Measurements from ENCODE around the gene MRPL54.

DNA sequence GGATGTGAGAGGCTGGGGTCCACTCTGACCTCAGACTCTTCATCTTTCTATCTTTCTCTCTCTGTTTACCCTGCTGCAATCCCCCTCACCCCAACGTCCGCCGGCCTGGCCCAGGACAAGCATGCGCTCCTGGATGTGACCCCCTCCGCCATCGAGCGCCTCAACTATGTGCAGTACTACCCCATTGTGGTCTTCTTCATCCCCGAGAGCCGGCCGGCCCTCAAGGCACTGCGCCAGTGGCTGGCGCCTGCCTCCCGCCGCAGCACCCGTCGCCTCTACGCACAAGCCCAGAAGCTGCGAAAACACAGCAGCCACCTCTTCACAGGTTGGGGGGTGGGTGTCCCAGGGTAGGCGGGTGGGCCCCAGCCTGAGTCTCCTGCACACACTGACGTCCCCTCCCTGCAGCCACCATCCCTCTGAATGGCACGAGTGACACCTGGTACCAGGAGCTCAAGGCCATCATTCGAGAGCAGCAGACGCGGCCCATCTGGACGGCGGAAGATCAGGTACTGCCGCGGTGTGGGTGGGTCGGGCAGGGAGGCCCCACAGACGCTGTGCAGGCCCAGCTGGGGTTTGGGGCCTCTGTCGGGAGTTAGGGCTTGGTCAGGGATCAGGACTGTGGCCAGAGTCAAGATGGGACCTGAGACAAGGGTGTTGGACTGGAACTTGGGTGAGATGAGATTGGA, 16.0 kb upstream of the MRPL54 start:
- TF ChIP-seq CTCF (conservative IDR thresholded peaks at IDR 0.05 in 1 of 2, IDR thresholded peaks at IDR 0.05 in 1 of 2; ENCODE audit: low read depth in 1 of 2, low read length in 2 of 2), result no peak
- TF ChIP-seq EZH2 (IDR thresholded peaks at IDR 0.05; ENCODE audit: low read length, missing control alignments), result no peak
